ENCODE measurements around the gene NRP1.

The NRP1 gene

GRCh38 chr10:33164060-33164709, 170.3 kb downstream of the NRP1 start:
- no peak overlapping the region for H3K4me3 ChIP-seq
- DNase-seq (ENCODE audit: low spot score) = no peak
- no peak overlapping the region for H3K27ac ChIP-seq
- no peak for TF ChIP-seq CTCF (IDR thresholded peaks at IDR 0.05)

- TF ChIP-seq CTCF (IDR thresholded peaks at IDR 0.05) = no peak
- Histone ChIP-seq H3K27ac (no peak overlapping the region), H3K4me3 (no peak overlapping the region)
- DNase-seq (ENCODE audit: low spot score) = no peak
Observed at GRCh38 chr10:33162248-33162575, 172.3 kb downstream of the NRP1 start.

- no peak overlapping the region for H3K27ac ChIP-seq
Observed at GRCh38 chr10:33161550-33162247, 172.8 kb downstream of the NRP1 start.

GRCh38 chr10:33160151-33160550, 174.3 kb downstream of the NRP1 start:
- Histone ChIP-seq H3K4me3 (no peak overlapping the region), H3K27ac (no peak overlapping the region)
- DNase-seq (ENCODE audit: low spot score) = no peak
- no peak for TF ChIP-seq CTCF (IDR thresholded peaks at IDR 0.05)

More at GRCh38 chr10:33161550-33162247, 172.8 kb downstream of the NRP1 start:
- TF ChIP-seq CTCF (IDR thresholded peaks at IDR 0.05) = no peak
- H3K4me3 ChIP-seq = no peak overlapping the region
- DNase-seq (ENCODE audit: low spot score) = no peak

- no peak for TF ChIP-seq CTCF (IDR thresholded peaks at IDR 0.05)
- Histone ChIP-seq H3K4me3 (no peak overlapping the region), H3K27ac (no peak overlapping the region)
- DNase-seq (ENCODE audit: low spot score) = no peak
Observed at GRCh38 chr10:33157103-33157502, 177.4 kb downstream of the NRP1 start.

GRCh38 chr10:33155720-33156638, 178.5 kb downstream of the NRP1 start:
- DNase-seq (ENCODE audit: low spot score) = no peak
- Histone ChIP-seq H3K27ac (peak overlapping the region in 1 of 2 donors; percentile 49), H3K4me3 (no peak overlapping the region)
- TF ChIP-seq CTCF (IDR thresholded peaks at IDR 0.05) = no peak
